IgD-negative memory B cell (primary cell): ENCODE measurements around the gene PARD3. TPM values are rescaled to one million over a fixed set of nuclear protein-coding genes. Genes with fewer than 3 reads are reported as not detected.
A peak's percentile ranks its signal among the peaks of the same experiment; 100 is the strongest.

Experiments used
- H3K27ac Mint-ChIP-seq, 3 donors: one replicate each; pipeline ENCODE4 v1.8.0; 2020 to 2022; ENCODE audit warnings: mild to moderate bottlenecking in 3 of 3, mixed read lengths in 3 of 3, moderate library complexity in 1 of 3
- H3K27me3 Mint-ChIP-seq: one replicate; pipeline ENCODE4 v1.8.0; 2021; ENCODE audit warnings: mixed read lengths
- H3K36me3 Mint-ChIP-seq: one replicate; pipeline ENCODE4 v1.8.0; 2020; ENCODE audit warnings: mild to moderate bottlenecking, mixed read lengths
- H3K4me1 Mint-ChIP-seq, 3 donors: one replicate each; pipeline ENCODE4 v1.8.0; 2020 to 2022; ENCODE audit warnings: mixed read lengths in 3 of 3, mild to moderate bottlenecking in 1 of 3
- H3K4me3 Mint-ChIP-seq, 4 donors: one replicate each; pipeline ENCODE4 v1.8.0; 2020 to 2022; ENCODE audit warnings: mild to moderate bottlenecking in 4 of 4, mixed read lengths in 4 of 4, moderate library complexity in 3 of 4
- H3K9me3 Mint-ChIP-seq, 3 donors: one replicate each; pipeline ENCODE4 v1.8.0; 2020 to 2021; ENCODE audit warnings: mixed read lengths in 3 of 3, mild to moderate bottlenecking in 1 of 3
- polyA plus RNA-seq: library from polyadenylated mRNA; unstranded; fragments of 300-500 nt; fragmentation: Illumina TruSeq; gene quantifications from one replicate; pipeline ENCODE4 v1.2.3, GENCODE V29; 2021

The PARD3 gene
- polyA plus RNA-seq, 1 donor from 2014 or later = not detected

- H3K27ac Mint-ChIP-seq = no peak overlapping the region
- H3K9me3 Mint-ChIP-seq = no peaks in the 10 kb centered on the region
- H3K4me3 Mint-ChIP-seq = peak overlapping the region in 2 of 4 donors; percentile 0 to 55
- peaks cover 6 to 15% (median 7%) of the 10 kb centered on the region in 3 donors for H3K4me1 Mint-ChIP-seq
- no peaks in the 10 kb centered on the region for H3K36me3 Mint-ChIP-seq
- peaks cover 4% of the 10 kb centered on the region for H3K27me3 Mint-ChIP-seq
Measured at GRCh38 chr10:34637418-34637911, 177.6 kb downstream of the PARD3 start.

- no peaks in the 10 kb centered on the region for H3K9me3 Mint-ChIP-seq
- no peak overlapping the region for H3K4me3 Mint-ChIP-seq
- H3K4me1 Mint-ChIP-seq = peaks cover 6 to 15% (median 7%) of the 10 kb centered on the region in 3 donors
- no peaks in the 10 kb centered on the region for H3K36me3 Mint-ChIP-seq
- no peak overlapping the region for H3K27ac Mint-ChIP-seq
- H3K27me3 Mint-ChIP-seq = peaks cover 5% of the 10 kb centered on the region
Measured at GRCh38 chr10:34635111-34635510, 180.0 kb downstream of the PARD3 start.

GRCh38 chr10:34633374-34633773 is 181.7 kb downstream of the PARD3 start:
- Mint-ChIP-seq H3K27ac (no peak overlapping the region), H3K4me1 (peaks cover 6 to 11% (median 6%) of the 10 kb centered on the region in 3 donors), H3K4me3 (no peak overlapping the region), H3K36me3 (no peaks in the 10 kb centered on the region), H3K27me3 (peaks cover 6% of the 10 kb centered on the region), H3K9me3 (no peaks in the 10 kb centered on the region)

GRCh38 chr10:34629084-34629483 is 186.0 kb downstream of the PARD3 start:
- no peaks in the 10 kb centered on the region for H3K4me1 Mint-ChIP-seq
- H3K4me3 Mint-ChIP-seq = no peak overlapping the region
- no peaks in the 10 kb centered on the region for H3K36me3 Mint-ChIP-seq
- no peaks in the 10 kb centered on the region for H3K9me3 Mint-ChIP-seq
- H3K27ac Mint-ChIP-seq = no peak overlapping the region
- peaks cover 4% of the 10 kb centered on the region for H3K27me3 Mint-ChIP-seq

- H3K4me1 Mint-ChIP-seq = no peaks in the 10 kb centered on the region
- H3K27ac Mint-ChIP-seq = no peak overlapping the region
- no peaks in the 10 kb centered on the region for H3K36me3 Mint-ChIP-seq
- H3K4me3 Mint-ChIP-seq = no peak overlapping the region
- no peaks in the 10 kb centered on the region for H3K9me3 Mint-ChIP-seq
- H3K27me3 Mint-ChIP-seq = peaks cover 1% of the 10 kb centered on the region
Measured at GRCh38 chr10:34628174-34628796, 186.8 kb downstream of the PARD3 start.

- H3K4me3 Mint-ChIP-seq = no peak overlapping the region
- H3K27ac Mint-ChIP-seq = no peak overlapping the region
- H3K9me3 Mint-ChIP-seq = no peaks in the 10 kb centered on the region
- peaks cover 1% of the 10 kb centered on the region for H3K27me3 Mint-ChIP-seq
- H3K36me3 Mint-ChIP-seq = no peaks in the 10 kb centered on the region
- H3K4me1 Mint-ChIP-seq = peaks cover 0 to 2% (median 0%) of the 10 kb centered on the region in 3 donors
Measured at GRCh38 chr10:34627741-34628140, 187.4 kb downstream of the PARD3 start.

GRCh38 chr10:34627331-34627730 is 187.8 kb downstream of the PARD3 start:
- peaks cover 0 to 2% (median 0%) of the 10 kb centered on the region in 3 donors for H3K4me1 Mint-ChIP-seq

GRCh38 chr10:34626158-34626880 is 188.8 kb downstream of the PARD3 start:
- H3K4me1 Mint-ChIP-seq = peaks cover 0 to 2% (median 0%) of the 10 kb centered on the region in 3 donors
- H3K27ac Mint-ChIP-seq = no peak overlapping the region
- no peaks in the 10 kb centered on the region for H3K36me3 Mint-ChIP-seq
- no peak overlapping the region for H3K4me3 Mint-ChIP-seq
- H3K27me3 Mint-ChIP-seq = peaks cover 1% of the 10 kb centered on the region
- H3K9me3 Mint-ChIP-seq = no peaks in the 10 kb centered on the region

More at GRCh38 chr10:34627331-34627730, 187.8 kb downstream of the PARD3 start:
- Mint-ChIP-seq H3K4me3 (no peak overlapping the region), H3K27ac (no peak overlapping the region), H3K27me3 (peaks cover 1% of the 10 kb centered on the region), H3K9me3 (no peaks in the 10 kb centered on the region), H3K36me3 (no peaks in the 10 kb centered on the region)

GRCh38 chr10:34624323-34625153 is 190.6 kb downstream of the PARD3 start:
- Mint-ChIP-seq H3K27ac (no peak overlapping the region), H3K4me3 (peak overlapping the region in 1 of 4 donors; percentile 5), H3K27me3 (no peaks in the 10 kb centered on the region), H3K9me3 (no peaks in the 10 kb centered on the region), H3K4me1 (peaks cover 0 to 2% (median 0%) of the 10 kb centered on the region in 3 donors), H3K36me3 (no peaks in the 10 kb centered on the region)

GRCh38 chr10:34622945-34623344 is 192.2 kb downstream of the PARD3 start:
- H3K9me3 Mint-ChIP-seq = no peaks in the 10 kb centered on the region
- no peaks in the 10 kb centered on the region for H3K36me3 Mint-ChIP-seq
- H3K27me3 Mint-ChIP-seq = no peaks in the 10 kb centered on the region
- H3K27ac Mint-ChIP-seq = no peak overlapping the region
- peaks cover 0 to 2% (median 0%) of the 10 kb centered on the region in 3 donors for H3K4me1 Mint-ChIP-seq
- no peak overlapping the region for H3K4me3 Mint-ChIP-seq

- Mint-ChIP-seq H3K27me3 (peaks cover 7% of the 10 kb centered on the region), H3K27ac (no peak overlapping the region)
Measured at GRCh38 chr10:34618611-34619010, 196.5 kb downstream of the PARD3 start.

GRCh38 chr10:34615770-34616169 is 199.3 kb downstream of the PARD3 start:
- H3K9me3 Mint-ChIP-seq = peaks cover 0 to 2% (median 0%) of the 10 kb centered on the region in 3 donors
- no peaks in the 10 kb centered on the region for H3K4me1 Mint-ChIP-seq
- no peaks in the 10 kb centered on the region for H3K36me3 Mint-ChIP-seq
- no peak overlapping the region for H3K4me3 Mint-ChIP-seq
- peaks cover 9% of the 10 kb centered on the region for H3K27me3 Mint-ChIP-seq
- H3K27ac Mint-ChIP-seq = no peak overlapping the region

More at GRCh38 chr10:34618611-34619010, 196.5 kb downstream of the PARD3 start:
- Mint-ChIP-seq H3K9me3 (no peaks in the 10 kb centered on the region), H3K36me3 (no peaks in the 10 kb centered on the region), H3K4me1 (peaks cover 0 to 2% (median 0%) of the 10 kb centered on the region in 3 donors), H3K4me3 (no peak overlapping the region)

GRCh38 chr10:34613491-34613890 is 201.6 kb downstream of the PARD3 start:
- no peak overlapping the region for H3K27ac Mint-ChIP-seq
- H3K36me3 Mint-ChIP-seq = no peaks in the 10 kb centered on the region
- H3K4me1 Mint-ChIP-seq = no peaks in the 10 kb centered on the region
- peaks cover 0 to 2% (median 0%) of the 10 kb centered on the region in 3 donors for H3K9me3 Mint-ChIP-seq
- H3K27me3 Mint-ChIP-seq = peaks cover 9% of the 10 kb centered on the region
- no peak overlapping the region for H3K4me3 Mint-ChIP-seq

GRCh38 chr10:34612938-34613337 is 202.2 kb downstream of the PARD3 start:
- Mint-ChIP-seq H3K9me3 (peaks cover 0 to 2% (median 0%) of the 10 kb centered on the region in 3 donors), H3K4me1 (no peaks in the 10 kb centered on the region), H3K4me3 (no peak overlapping the region), H3K27ac (no peak overlapping the region), H3K27me3 (peaks cover 9% of the 10 kb centered on the region), H3K36me3 (no peaks in the 10 kb centered on the region)

- peaks cover 9% of the 10 kb centered on the region for H3K27me3 Mint-ChIP-seq
- no peak overlapping the region for H3K4me3 Mint-ChIP-seq
- H3K36me3 Mint-ChIP-seq = no peaks in the 10 kb centered on the region
- no peak overlapping the region for H3K27ac Mint-ChIP-seq
- peaks cover 0 to 2% (median 0%) of the 10 kb centered on the region in 3 donors for H3K9me3 Mint-ChIP-seq
- H3K4me1 Mint-ChIP-seq = no peaks in the 10 kb centered on the region
Measured at GRCh38 chr10:34612446-34612845, 202.7 kb downstream of the PARD3 start.
